SK-N-SH treated with all-trans-retinoic acid at 6 μM for 48 hours (cell line): ENCODE data around the gene DNAH7.

Experiments
- ATAC-seq: fragments of 200-7000 bp; cut with Tn5 transposase; 3 replicates; pipeline ENCODE4 v1.9.1; 2020; ENCODE audit warnings: mild to moderate bottlenecking, moderate library complexity
- ARNTL ChIP-seq: fragments of 450-650 bp; formaldehyde crosslinking; IDR thresholded peaks from 2 replicates; pipeline ENCODE4 v1.5.0; 2020; ENCODE audit warnings: low read depth, mild to moderate bottlenecking, moderate library complexity, borderline replicate concordance
- BACH2 ChIP-seq: fragments of 250-450 bp; sonication (Bioruptor Pico); IDR thresholded peaks from 2 replicates; pipeline ENCODE4 v1.9.0; 2021; ENCODE audit warnings: mild to moderate bottlenecking, borderline replicate concordance
- CSDC2 ChIP-seq: fragments of 250-450 bp; sonication (Bioruptor Pico); IDR thresholded peaks from 2 replicates; pipeline ENCODE4 v1.5.0; 2020; ENCODE audit warnings: mild to moderate bottlenecking, moderate library complexity
- GLIS3 ChIP-seq: fragments of 250-450 bp; sonication (Bioruptor Pico); IDR thresholded peaks from 2 replicates; pipeline ENCODE4 v1.5.0; 2020; ENCODE audit warnings: mild to moderate bottlenecking, moderate library complexity
- ISL1 ChIP-seq: fragments of 250-450 bp; sonication (Bioruptor Pico); IDR thresholded peaks from 2 replicates; pipeline ENCODE4 v2.1.2; 2022; ENCODE audit warnings: mild to moderate bottlenecking, moderate library complexity
- OSR1 ChIP-seq: fragments of 250-450 bp; sonication (Bioruptor Pico); IDR thresholded peaks from 2 replicates; pipeline ENCODE4 v1.8.0; 2022; ENCODE audit warnings: moderate library complexity, mild to moderate bottlenecking, inconsistent platforms
- PPARA ChIP-seq: fragments of 250-450 bp; sonication (Bioruptor Pico); IDR thresholded peaks from 2 replicates; pipeline ENCODE4 v1.5.0; 2020; ENCODE audit warnings: mild to moderate bottlenecking, borderline replicate concordance
- RARB ChIP-seq: fragments of 250-450 bp; sonication (Bioruptor Pico); IDR thresholded peaks from 2 replicates; pipeline ENCODE4 v1.8.0; 2021; ENCODE audit warnings: mild to moderate bottlenecking, moderate library complexity
- SNAI2 ChIP-seq: fragments of 250-450 bp; sonication (Bioruptor Pico); IDR thresholded peaks from 2 replicates; pipeline ENCODE4 v1.5.0; 2020; ENCODE audit warnings: mild to moderate bottlenecking, moderate library complexity
- TCF4 ChIP-seq: fragments of 250-450 bp; sonication (Bioruptor Pico); IDR thresholded peaks from 2 replicates; pipeline ENCODE4 v1.8.0; 2021; ENCODE audit warnings: mild to moderate bottlenecking, moderate library complexity, borderline replicate concordance
- ZC3H10 ChIP-seq: fragments of 250-450 bp; sonication (Bioruptor Pico); IDR thresholded peaks from 2 replicates; pipeline ENCODE4 v1.5.1; 2021; ENCODE audit warnings: mild to moderate bottlenecking, moderate library complexity
- ZFP3 ChIP-seq: fragments of 250-450 bp; sonication (Bioruptor Pico); IDR thresholded peaks from 2 replicates; pipeline ENCODE4 v1.5.0; 2020; ENCODE audit warnings: mild to moderate bottlenecking, moderate library complexity
- ZFP30 ChIP-seq: fragments of 450-650 bp; formaldehyde crosslinking; IDR thresholded peaks from 2 replicates; pipeline ENCODE4 v1.5.0; 2022; ENCODE audit warnings: mild to moderate bottlenecking, moderate library complexity
- ZNF565 ChIP-seq: fragments of 450-650 bp; formaldehyde crosslinking; conservative IDR thresholded peaks from 2 replicates; pipeline ENCODE4 v1.5.0; 2020; ENCODE audit warnings: low read depth, mild to moderate bottlenecking, moderate library complexity
- ZNF70 ChIP-seq: fragments of 450-650 bp; formaldehyde crosslinking; IDR thresholded peaks from 2 replicates; pipeline ENCODE4 v1.5.0; 2020; ENCODE audit warnings: mild to moderate bottlenecking, moderate library complexity
- ZNF8 ChIP-seq: fragments of 450-650 bp; formaldehyde crosslinking; IDR thresholded peaks from 2 replicates; pipeline ENCODE4 v1.5.0; 2020; ENCODE audit warnings: mild to moderate bottlenecking, moderate library complexity
- TF ChIP-seq, protein P1 (sequence below): fragments of 250-450 bp; sonication (Bioruptor Pico); IDR thresholded peaks from 2 replicates; pipeline ENCODE4 v1.8.0; 2020; ENCODE audit warnings: mild to moderate bottlenecking, moderate library complexity, borderline replicate concordance
- TF ChIP-seq, protein P2 (sequence below): fragments of 250-450 bp; sonication (Bioruptor Pico); IDR thresholded peaks from 2 replicates; pipeline ENCODE4 v1.5.1; 2020; ENCODE audit warnings: low read depth, mild to moderate bottlenecking, moderate library complexity
- TF ChIP-seq, protein P3 (sequence below): fragments of 250-450 bp; sonication (Bioruptor Pico); IDR thresholded peaks from 2 replicates; pipeline ENCODE4 v1.5.0; 2020; ENCODE audit warnings: mild to moderate bottlenecking, moderate library complexity
- TF ChIP-seq, protein P4 (sequence below): fragments of 250-450 bp; sonication (Bioruptor Pico); IDR thresholded peaks from 2 replicates; pipeline ENCODE4 v1.5.1; 2021; ENCODE audit warnings: mild to moderate bottlenecking, moderate library complexity
- TF ChIP-seq, protein P5 (sequence below): fragments of 250-450 bp; sonication (Bioruptor Pico); IDR thresholded peaks from 2 replicates; pipeline ENCODE4 v1.8.0; 2021; ENCODE audit warnings: low read depth, mild to moderate bottlenecking, moderate library complexity, borderline replicate concordance

Gene DNAH7

DNA sequence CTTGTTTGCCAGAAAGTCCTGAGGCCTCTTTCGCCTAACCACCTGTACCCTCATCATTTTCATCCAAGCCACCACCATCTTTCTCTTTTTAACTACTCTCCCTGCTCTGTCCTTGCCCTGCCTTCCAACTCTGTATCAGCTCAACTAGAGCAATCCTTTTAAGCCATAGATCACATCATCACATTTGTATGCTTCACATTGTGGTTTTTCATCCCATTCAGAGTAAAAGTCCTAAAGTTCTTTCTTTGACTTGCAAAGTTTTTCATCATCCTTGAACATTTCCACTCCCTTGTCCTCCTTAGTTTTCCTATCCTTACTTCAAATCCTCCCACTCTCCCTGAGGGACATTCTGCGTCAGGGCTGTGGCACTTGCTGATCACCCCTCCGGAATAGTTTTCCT lies 337.7 kb downstream of the DNAH7 start (continued):
- TF ChIP-seq, protein P1, sequence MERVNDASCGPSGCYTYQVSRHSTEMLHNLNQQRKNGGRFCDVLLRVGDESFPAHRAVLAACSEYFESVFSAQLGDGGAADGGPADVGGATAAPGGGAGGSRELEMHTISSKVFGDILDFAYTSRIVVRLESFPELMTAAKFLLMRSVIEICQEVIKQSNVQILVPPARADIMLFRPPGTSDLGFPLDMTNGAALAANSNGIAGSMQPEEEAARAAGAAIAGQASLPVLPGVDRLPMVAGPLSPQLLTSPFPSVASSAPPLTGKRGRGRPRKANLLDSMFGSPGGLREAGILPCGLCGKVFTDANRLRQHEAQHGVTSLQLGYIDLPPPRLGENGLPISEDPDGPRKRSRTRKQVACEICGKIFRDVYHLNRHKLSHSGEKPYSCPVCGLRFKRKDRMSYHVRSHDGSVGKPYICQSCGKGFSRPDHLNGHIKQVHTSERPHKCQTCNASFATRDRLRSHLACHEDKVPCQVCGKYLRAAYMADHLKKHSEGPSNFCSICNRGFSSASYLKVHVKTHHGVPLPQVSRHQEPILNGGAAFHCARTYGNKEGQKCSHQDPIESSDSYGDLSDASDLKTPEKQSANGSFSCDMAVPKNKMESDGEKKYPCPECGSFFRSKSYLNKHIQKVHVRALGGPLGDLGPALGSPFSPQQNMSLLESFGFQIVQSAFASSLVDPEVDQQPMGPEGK (CRISPR knock-in tag) = no peak
- TF ChIP-seq RARB = no peak
- no peak for TF ChIP-seq PPARA (CRISPR knock-in tag)
- TF ChIP-seq OSR1 (CRISPR knock-in tag) = no peak

DNA sequence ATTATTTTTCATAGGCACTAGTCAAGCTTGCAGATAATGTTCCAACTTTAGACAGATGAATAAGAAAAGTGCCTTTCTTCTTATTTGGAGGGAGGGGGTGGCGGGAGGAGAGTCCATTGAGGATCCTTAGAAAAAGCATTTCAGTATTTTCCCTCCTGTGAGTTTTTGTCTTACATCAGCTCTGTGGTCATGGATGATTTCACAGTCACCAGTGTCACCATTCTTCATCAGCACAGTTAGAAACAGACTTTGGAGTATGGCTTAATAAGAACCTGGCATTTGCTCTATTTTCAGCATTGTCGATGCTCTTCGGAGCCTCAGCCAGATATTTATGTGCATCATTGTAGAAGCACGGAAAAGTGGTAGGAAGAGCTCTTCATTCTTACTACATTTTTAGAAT lies 341.5 kb downstream of the DNAH7 start:
- no peak for ATAC-seq
- TF ChIP-seq ZNF70 (CRISPR knock-in tag) (no peak), TCF4 (no peak), PPARA (CRISPR knock-in tag) (no peak), SNAI2 (CRISPR knock-in tag) (no peak), ISL1 (no peak), ZC3H10 (CRISPR knock-in tag) (no peak), ZFP30 (CRISPR knock-in tag) (no peak), ARNTL (no peak), BACH2 (CRISPR knock-in tag) (no peak)
- TF ChIP-seq, protein P2, sequence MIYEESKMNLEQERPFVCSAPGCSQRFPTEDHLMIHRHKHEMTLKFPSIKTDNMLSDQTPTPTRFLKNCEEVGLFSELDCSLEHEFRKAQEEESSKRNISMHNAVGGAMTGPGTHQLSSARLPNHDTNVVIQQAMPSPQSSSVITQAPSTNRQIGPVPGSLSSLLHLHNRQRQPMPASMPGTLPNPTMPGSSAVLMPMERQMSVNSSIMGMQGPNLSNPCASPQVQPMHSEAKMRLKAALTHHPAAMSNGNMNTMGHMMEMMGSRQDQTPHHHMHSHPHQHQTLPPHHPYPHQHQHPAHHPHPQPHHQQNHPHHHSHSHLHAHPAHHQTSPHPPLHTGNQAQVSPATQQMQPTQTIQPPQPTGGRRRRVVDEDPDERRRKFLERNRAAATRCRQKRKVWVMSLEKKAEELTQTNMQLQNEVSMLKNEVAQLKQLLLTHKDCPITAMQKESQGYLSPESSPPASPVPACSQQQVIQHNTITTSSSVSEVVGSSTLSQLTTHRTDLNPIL = no peak
- TF ChIP-seq, protein P1 (CRISPR knock-in tag) = no peak
- TF ChIP-seq, protein P3, sequence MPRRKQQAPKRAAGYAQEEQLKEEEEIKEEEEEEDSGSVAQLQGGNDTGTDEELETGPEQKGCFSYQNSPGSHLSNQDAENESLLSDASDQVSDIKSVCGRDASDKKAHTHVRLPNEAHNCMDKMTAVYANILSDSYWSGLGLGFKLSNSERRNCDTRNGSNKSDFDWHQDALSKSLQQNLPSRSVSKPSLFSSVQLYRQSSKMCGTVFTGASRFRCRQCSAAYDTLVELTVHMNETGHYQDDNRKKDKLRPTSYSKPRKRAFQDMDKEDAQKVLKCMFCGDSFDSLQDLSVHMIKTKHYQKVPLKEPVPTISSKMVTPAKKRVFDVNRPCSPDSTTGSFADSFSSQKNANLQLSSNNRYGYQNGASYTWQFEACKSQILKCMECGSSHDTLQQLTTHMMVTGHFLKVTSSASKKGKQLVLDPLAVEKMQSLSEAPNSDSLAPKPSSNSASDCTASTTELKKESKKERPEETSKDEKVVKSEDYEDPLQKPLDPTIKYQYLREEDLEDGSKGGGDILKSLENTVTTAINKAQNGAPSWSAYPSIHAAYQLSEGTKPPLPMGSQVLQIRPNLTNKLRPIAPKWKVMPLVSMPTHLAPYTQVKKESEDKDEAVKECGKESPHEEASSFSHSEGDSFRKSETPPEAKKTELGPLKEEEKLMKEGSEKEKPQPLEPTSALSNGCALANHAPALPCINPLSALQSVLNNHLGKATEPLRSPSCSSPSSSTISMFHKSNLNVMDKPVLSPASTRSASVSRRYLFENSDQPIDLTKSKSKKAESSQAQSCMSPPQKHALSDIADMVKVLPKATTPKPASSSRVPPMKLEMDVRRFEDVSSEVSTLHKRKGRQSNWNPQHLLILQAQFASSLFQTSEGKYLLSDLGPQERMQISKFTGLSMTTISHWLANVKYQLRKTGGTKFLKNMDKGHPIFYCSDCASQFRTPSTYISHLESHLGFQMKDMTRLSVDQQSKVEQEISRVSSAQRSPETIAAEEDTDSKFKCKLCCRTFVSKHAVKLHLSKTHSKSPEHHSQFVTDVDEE (CRISPR knock-in tag) = no peak
- TF ChIP-seq, protein P4, sequence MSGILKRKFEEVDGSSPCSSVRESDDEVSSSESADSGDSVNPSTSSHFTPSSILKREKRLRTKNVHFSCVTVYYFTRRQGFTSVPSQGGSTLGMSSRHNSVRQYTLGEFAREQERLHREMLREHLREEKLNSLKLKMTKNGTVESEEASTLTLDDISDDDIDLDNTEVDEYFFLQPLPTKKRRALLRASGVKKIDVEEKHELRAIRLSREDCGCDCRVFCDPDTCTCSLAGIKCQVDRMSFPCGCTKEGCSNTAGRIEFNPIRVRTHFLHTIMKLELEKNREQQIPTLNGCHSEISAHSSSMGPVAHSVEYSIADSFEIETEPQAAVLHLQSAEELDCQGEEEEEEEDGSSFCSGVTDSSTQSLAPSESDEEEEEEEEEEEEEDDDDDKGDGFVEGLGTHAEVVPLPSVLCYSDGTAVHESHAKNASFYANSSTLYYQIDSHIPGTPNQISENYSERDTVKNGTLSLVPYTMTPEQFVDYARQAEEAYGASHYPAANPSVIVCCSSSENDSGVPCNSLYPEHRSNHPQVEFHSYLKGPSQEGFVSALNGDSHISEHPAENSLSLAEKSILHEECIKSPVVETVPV = no peak

DNA sequence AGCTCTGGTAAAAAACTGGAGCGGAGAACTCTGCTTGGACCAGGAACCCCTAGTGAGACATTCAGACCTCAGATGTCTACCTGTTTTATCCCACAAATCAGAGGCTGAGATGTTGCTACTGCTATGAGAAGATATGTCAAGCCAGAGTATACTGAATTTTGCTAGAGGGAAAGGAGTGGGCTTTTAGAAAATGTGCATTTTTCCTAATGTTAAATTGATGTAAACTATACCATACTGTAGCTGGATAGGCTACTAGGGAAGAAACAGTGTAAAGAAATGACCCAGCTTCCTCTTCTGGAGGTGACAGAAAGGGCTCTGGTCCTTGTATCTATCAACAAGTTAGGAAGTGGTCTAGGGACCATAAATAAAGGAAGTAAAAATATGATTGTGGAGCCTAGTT lies 346.6 kb downstream of the DNAH7 start:
- no peak for ATAC-seq
- TF ChIP-seq GLIS3 (CRISPR knock-in tag) (no peak), ZNF565 (CRISPR knock-in tag) (no peak), SNAI2 (CRISPR knock-in tag) (no peak), ZFP3 (CRISPR knock-in tag) (no peak), ARNTL (no peak), ZNF8 (CRISPR knock-in tag) (no peak), PPARA (CRISPR knock-in tag) (no peak), TCF4 (no peak), ZFP30 (CRISPR knock-in tag) (no peak), RARB (no peak), ZNF70 (CRISPR knock-in tag) (no peak), BACH2 (CRISPR knock-in tag) (no peak), CSDC2 (CRISPR knock-in tag) (no peak)
- TF ChIP-seq, protein P4 = no peak
- TF ChIP-seq, protein P5, sequence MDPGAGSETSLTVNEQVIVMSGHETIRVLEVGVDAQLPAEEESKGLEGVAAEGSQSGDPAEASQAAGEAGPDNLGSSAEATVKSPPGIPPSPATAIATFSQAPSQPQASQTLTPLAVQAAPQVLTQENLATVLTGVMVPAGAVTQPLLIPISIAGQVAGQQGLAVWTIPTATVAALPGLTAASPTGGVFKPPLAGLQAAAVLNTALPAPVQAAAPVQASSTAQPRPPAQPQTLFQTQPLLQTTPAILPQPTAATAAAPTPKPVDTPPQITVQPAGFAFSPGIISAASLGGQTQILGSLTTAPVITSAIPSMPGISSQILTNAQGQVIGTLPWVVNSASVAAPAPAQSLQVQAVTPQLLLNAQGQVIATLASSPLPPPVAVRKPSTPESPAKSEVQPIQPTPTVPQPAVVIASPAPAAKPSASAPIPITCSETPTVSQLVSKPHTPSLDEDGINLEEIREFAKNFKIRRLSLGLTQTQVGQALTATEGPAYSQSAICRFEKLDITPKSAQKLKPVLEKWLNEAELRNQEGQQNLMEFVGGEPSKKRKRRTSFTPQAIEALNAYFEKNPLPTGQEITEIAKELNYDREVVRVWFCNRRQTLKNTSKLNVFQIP (CRISPR knock-in tag) = no peak
- TF ChIP-seq, protein P1 (CRISPR knock-in tag) = no peak
